CMK (cell line): Measurements from ENCODE around the gene ALDH3B1.

ENCODE experiments used
- DNase-seq: peaks from one replicate; pipeline ENCODE4 v3.0.0-alpha.2; 2010; ENCODE audit warnings: low read depth

Gene ALDH3B1

DNA sequence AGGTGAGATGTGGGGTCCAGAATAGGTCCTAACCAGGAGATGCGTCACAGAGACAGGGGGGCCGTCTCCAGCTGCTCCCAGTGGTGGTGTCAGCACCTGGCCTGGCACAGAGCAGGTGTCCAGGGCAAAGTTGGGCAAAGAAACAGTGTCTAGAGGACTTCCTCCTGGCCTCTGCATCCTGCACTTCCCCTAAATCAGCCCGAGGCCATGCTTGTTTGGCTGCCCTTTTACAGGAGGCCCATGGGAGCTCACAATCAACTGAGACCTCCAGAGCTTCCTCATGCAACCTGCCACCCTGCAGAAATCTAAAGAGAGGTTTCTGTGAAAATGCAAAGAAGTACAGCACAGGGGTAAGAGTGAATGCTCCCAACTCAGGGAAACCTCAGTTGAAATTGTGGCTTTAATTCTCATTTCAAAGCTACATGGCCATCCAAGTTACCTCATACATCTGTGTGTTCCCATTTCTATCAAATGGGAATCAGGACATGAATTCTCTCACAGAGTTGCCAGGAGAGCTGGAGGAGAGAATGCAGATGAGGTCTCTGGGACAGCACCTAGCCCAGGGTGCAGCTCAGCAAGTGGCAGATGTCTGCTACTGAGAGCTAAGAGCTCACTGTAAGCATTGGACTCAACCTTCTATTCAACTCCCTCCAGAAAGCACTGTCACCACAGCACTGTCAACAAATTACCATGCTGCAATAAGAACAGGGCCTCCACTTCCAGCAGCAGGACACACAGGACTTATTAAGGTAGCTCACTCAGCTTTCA, 61.3 kb downstream of the ALDH3B1 start:
- no peak for DNase-seq

DNA sequence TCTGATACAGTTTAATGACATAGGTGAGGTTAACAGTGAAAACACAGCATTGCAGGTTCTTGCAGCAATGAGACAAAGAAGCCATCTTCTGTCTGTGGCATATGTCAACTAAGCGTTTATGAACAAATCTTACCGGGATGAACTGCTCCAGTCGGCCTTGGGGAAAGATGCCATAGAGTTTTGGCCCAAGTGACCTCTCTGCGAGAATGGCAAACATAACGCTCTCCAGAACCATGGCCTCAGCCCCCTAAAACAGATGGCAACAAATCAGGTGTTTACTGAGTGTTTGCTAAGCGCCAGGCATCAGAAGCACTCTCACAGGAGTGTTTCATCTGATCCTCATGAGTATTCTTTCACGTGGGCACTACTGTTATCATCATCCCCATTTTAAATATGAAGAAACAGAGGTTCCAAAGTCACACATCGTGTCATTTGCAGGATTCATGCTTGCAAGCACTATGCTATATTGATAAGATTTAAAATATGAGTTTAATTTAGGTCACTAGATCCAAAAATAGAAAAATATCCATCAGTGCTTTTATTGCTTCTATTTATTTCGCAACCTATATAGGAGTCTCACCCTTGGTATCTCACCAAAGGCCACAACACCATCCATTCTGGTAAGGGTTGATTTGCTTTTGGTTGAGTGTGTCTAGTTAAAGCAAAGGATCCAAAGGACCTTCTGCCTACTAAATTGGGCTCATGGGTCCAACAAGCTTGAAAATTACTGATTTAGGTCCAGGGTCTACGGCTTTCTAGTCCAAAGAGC, 64.6 kb downstream of the ALDH3B1 start:
- no peak for DNase-seq

GRCh38 chr11:68076371-68077042, 66.4 kb downstream of the ALDH3B1 start:
- no peak for DNase-seq

GRCh38 chr11:68077617-68078582, 67.8 kb downstream of the ALDH3B1 start:
- DNase-seq: no peak
